WERI-Rb-1 (cell line): ENCODE data around the gene EIF4E1B.

ENCODE experiments used
- DNase-seq: peaks from one replicate; pipeline ENCODE4 v3.0.0-alpha.2; 2020
- H3K27ac ChIP-seq: fragments of 250-450 bp; sonication (Bioruptor Pico); 2 replicates; pipeline ENCODE4 v1.5.1; 2020; ENCODE audit warnings: mild to moderate bottlenecking, moderate library complexity
- H3K27me3 ChIP-seq: fragments of 250-450 bp; sonication (Bioruptor Pico); 2 replicates; pipeline ENCODE4 v1.5.1; 2021; ENCODE audit warnings: mild to moderate bottlenecking, low read depth, moderate library complexity; ENCODE audit not compliant: insufficient read depth, severe bottlenecking
- H3K36me3 ChIP-seq: fragments of 250-450 bp; sonication (Bioruptor Pico); 2 replicates; pipeline ENCODE4 v1.5.1; 2020; ENCODE audit warnings: mild to moderate bottlenecking, moderate library complexity
- H3K4me3 ChIP-seq: 2 replicates; pipeline ENCODE4 v1.5.1; 2011; ENCODE audit warnings: low read depth, mild to moderate bottlenecking, control low read depth, low read length
- H3K9me3 ChIP-seq: fragments of 250-450 bp; sonication (Bioruptor Pico); 2 replicates; pipeline ENCODE4 v1.5.1; 2021; ENCODE audit warnings: mild to moderate bottlenecking, moderate library complexity; ENCODE audit not compliant: severe bottlenecking
- TF ChIP-seq, protein P1 (sequence below): IDR thresholded peaks from 2 replicates; pipeline ENCODE4 v1.5.1; 2011; ENCODE audit warnings: low read depth, mild to moderate bottlenecking, control low read depth, inconsistent platforms, low read length

EIF4E1B gene

DNA sequence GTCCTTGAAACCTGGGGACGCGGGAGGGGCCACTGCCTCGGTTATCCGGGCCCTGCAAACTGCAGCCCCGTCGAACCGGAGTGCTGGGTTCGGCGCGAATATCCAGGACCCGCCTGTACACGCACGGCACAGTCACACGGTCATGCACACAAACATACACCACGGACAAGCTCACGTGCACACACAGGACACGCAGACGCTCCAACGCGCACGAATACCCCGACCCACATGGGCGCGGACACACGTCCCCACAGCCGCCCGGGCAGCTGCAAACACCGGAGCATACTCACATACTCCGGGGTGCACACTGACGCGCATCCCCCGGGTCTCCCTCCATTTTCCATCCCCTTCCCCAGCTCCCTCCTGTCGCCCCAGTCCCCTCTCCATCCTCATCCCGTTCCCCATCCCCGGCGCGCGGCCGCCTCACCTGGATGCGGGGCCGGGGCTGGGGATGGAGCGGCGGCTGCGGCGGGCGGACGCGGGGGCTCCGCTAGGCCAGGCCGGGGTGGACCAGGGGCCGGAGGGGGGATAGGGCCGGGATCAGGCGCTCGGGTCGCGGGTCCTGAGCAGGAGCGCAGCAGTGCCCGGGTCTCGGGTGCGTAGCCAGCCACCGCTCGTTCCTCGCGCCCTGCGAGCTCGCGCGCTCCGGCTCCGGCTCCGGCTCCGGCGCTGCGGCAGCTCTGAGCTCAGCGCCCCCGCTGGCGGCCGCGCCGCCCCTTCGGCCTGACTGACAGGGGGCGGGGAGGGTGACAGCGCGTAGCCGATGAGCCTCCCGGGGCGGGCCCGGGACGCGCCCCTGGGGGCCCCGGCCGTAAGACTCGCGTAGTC is at the start of gene EIF4E1B, which contains the start of gene SNCB:
Gene EIF4E1B (plus strand): TSS at position 823 of the 828 bp plus-strand sequence. CDS start 12,113 bp downstream, outside the sequence.
Gene SNCB (minus strand): TSS at position 682 of the 828 bp plus-strand sequence. CDS start 880 bp downstream, outside the sequence.
- H3K4me3 ChIP-seq: peak within 1 kb of the TSS; percentile 50
- no peaks in the 10 kb centered on the region for H3K36me3 ChIP-seq
- TF ChIP-seq, protein P1, sequence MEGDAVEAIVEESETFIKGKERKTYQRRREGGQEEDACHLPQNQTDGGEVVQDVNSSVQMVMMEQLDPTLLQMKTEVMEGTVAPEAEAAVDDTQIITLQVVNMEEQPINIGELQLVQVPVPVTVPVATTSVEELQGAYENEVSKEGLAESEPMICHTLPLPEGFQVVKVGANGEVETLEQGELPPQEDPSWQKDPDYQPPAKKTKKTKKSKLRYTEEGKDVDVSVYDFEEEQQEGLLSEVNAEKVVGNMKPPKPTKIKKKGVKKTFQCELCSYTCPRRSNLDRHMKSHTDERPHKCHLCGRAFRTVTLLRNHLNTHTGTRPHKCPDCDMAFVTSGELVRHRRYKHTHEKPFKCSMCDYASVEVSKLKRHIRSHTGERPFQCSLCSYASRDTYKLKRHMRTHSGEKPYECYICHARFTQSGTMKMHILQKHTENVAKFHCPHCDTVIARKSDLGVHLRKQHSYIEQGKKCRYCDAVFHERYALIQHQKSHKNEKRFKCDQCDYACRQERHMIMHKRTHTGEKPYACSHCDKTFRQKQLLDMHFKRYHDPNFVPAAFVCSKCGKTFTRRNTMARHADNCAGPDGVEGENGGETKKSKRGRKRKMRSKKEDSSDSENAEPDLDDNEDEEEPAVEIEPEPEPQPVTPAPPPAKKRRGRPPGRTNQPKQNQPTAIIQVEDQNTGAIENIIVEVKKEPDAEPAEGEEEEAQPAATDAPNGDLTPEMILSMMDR: no peak
- H3K27me3 ChIP-seq: peaks cover 7% of the 10 kb centered on the region
- H3K27ac ChIP-seq: no peak within 1 kb of the TSS
- DNase-seq: peak; percentile 75
- no peaks in the 10 kb centered on the region for H3K9me3 ChIP-seq

DNA sequence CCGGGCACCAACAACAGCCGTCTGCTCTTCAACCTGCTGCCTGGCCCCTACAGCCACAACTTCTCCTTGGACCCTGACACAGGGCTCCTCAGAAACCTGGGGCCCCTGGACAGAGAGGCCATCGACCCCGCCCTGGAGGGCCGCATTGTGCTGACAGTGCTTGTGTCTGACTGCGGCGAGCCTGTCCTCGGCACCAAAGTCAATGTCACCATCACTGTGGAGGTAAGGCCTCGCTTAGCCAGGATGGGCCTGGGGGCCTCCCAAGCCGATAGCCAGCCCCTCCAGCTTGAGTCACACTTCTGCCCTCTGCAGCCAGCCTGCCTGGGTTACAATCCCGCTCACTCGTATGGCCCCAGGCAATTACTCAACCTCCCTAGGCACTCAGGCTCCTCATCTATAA is 49.1 kb upstream of the EIF4E1B start:
- no peaks in the 10 kb centered on the region for H3K36me3 ChIP-seq
- H3K4me3 ChIP-seq: no peak overlapping the region
- peaks cover 6% of the 10 kb centered on the region for H3K9me3 ChIP-seq
- TF ChIP-seq, protein P1: no peak
- H3K27ac ChIP-seq: no peak overlapping the region
- DNase-seq: no peak
- no peaks in the 10 kb centered on the region for H3K27me3 ChIP-seq

DNA sequence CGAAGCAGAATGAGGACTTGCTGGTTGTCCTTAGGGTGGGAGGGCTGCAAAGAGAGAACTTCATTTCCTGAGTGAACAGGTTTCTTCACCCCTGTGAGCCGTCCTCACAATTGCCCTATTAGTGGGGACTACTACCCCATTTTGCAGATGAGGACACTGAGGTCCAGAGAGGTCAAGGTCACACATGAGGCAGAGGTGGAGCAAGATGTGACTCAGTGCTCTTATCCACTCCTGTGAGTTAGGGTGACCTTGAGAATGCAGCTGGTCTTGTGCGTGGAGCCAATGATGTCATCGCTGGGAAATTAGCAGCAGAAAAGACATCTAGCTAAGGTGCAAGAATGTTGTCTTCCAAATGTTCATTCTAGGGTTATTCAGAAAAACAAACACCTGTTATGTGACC is 47.4 kb upstream of the EIF4E1B start:
- H3K36me3 ChIP-seq: no peaks in the 10 kb centered on the region
- TF ChIP-seq, protein P1: no peak
- H3K27ac ChIP-seq: no peak overlapping the region
- peaks cover 6% of the 10 kb centered on the region for H3K9me3 ChIP-seq
- no peaks in the 10 kb centered on the region for H3K27me3 ChIP-seq
- DNase-seq: no peak
- no peak overlapping the region for H3K4me3 ChIP-seq

DNA sequence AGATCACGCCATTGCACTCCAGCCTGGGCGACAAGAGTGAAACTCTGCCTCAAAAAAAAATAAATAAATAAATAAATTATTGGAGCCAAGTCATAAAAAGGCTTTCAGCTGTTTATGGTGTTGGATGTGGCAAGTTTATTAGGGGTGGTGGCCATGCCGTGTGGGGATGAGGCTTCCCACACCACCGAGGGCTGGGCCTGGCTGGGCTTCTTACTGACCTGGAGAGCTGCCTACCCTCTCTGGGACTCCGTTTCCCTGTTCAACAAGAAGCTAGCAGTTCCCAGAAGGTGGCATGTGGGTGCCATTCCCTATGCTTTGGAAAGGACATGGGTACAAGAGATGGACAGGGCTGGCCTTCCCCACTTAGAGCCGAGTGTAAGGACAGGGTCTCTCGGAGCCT is 43.1 kb upstream of the EIF4E1B start:
- Histone ChIP-seq H3K9me3 (peaks cover 18% of the 10 kb centered on the region), H3K36me3 (peaks cover 13% of the 10 kb centered on the region; the same call in 1 of the 2 replicates), H3K4me3 (no peak overlapping the region), H3K27me3 (no peaks in the 10 kb centered on the region), H3K27ac (no peak overlapping the region)
- TF ChIP-seq, protein P1: no peak
- no peak for DNase-seq

DNA sequence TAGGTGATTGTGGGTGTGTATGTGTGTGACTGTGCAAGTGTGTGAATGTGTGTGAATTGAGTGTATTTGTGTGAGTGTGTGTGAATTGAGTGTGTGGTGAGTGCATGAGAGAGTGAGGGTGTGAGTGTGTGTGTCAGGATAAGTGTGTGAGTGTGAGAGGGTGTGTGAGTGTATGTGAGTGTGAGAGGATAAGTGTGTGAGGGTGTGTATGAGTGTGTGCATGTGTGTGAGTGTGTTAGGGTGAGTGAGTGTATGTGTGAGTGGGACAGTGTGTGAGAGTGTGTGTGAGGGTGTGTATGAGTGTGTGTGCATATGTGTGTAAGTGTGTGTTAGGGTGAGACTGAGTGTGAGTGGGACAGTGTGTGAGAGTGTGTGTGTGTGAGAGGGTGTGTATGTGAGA is 42.2 kb upstream of the EIF4E1B start:
- H3K36me3 ChIP-seq: peaks cover 13% of the 10 kb centered on the region; the same call in 1 of the 2 replicates
- no peak overlapping the region for H3K4me3 ChIP-seq
- TF ChIP-seq, protein P1: no peak
- no peak for DNase-seq
- H3K27me3 ChIP-seq: no peaks in the 10 kb centered on the region
- H3K9me3 ChIP-seq: peaks cover 18% of the 10 kb centered on the region
- H3K27ac ChIP-seq: no peak overlapping the region
